Stomach (tissue), 9 donors: Measurements from ENCODE around the gene HLA-DOA. TPM values are rescaled to one million over a fixed set of nuclear protein-coding genes. Genes with fewer than 3 reads are reported as not detected.

Experiments used
- DNase-seq, 2 donors: peaks; one replicate each; pipeline versions ENCODE4 v3.0.0 to v3.0.0-alpha.2; 2013 to 2019
- H3K27ac ChIP-seq, 5 donors: fragments of 200-600 bp in 4 of 5; sonication (generic) in 4 of 5; one replicate each; pipeline ENCODE4 v1.5.1; 2013 to 2019; ENCODE audit warnings: mild to moderate bottlenecking in 1 of 5, moderate library complexity in 1 of 5
- H3K27me3 ChIP-seq, 3 donors: fragments of 200-600 bp; sonication (generic); one replicate each; pipeline ENCODE4 v1.5.1; 2017 to 2019; ENCODE audit warnings: mixed run types in 1 of 3
- H3K36me3 ChIP-seq, 4 donors: fragments of 200-600 bp; sonication (generic); 1 replicate in 3 of 4; 2 replicates in 1 of 4; pipeline ENCODE4 v1.5.1; 2016 to 2019
- H3K4me1 ChIP-seq, 4 donors: fragments of 200-600 bp; sonication (generic); one replicate each; pipeline ENCODE4 v1.5.1; 2016 to 2019
- H3K4me3 ChIP-seq, 4 donors: fragments of 200-600 bp; sonication (generic) in 3 of 4; one replicate each; pipeline ENCODE4 v1.5.1; 2016 to 2019; ENCODE audit warnings: mild to moderate bottlenecking in 1 of 4
- H3K9me3 ChIP-seq, 4 donors: fragments of 200-600 bp; sonication (generic); one replicate each; pipeline ENCODE4 v1.5.1; 2016 to 2019
- CTCF ChIP-seq, 7 experiments: fragments of 450-650 bp in 4 of 7; fragments of 200-600 bp in 3 of 7; sonication (generic) in 3 of 7; IDR thresholded peaks; one replicate each; pipeline ENCODE4 v1.5.1; 2016 to 2019; ENCODE audit warnings: antibody characterized with exemption in 7 of 7, control low read depth in 2 of 7, mild to moderate bottlenecking in 1 of 7
- EP300 ChIP-seq: sonication (generic); formaldehyde crosslinking; IDR thresholded peaks from one replicate; pipeline ENCODE4 v1.6.1; 2017; ENCODE audit warnings: antibody characterized with exemption
- POLR2A ChIP-seq, 4 donors: fragments of 450-650 bp; IDR thresholded peaks; one replicate each; pipeline ENCODE4 v1.6.1; 2016; ENCODE audit warnings: antibody characterized with exemption in 4 of 4, control low read depth in 2 of 4, mild to moderate bottlenecking in 1 of 4, moderate library complexity in 1 of 4
- POLR2AphosphoS5 ChIP-seq, 3 donors: sonication (generic); formaldehyde crosslinking; IDR thresholded peaks; one replicate each; pipeline ENCODE4 v1.6.1; 2016; ENCODE audit warnings: antibody characterized with exemption in 3 of 3
- WGBS, 5 donors: extraction: QIAGEN DNeasy Blood & Tissue Kit in 3 of 5; methylation state at CpG; one replicate each; pipeline versions ENCODE4 v1.1.5 to v1.1.7; 2013 to 2018; 5-methylcytosine and 5-hydroxymethylcytosine counted together
- intact Hi-C: fragments of 100-400 bp; cut with DNase I; formaldehyde crosslinking; loops from one replicate; pipeline ENCODE4 v1.15.1; 2023; ENCODE audit warnings: low total_unique reads
- polyA plus RNA-seq, 3 donors: library from polyadenylated mRNA; stranded (reverse); fragments of 200-250 nt; gene quantifications; one replicate each; pipeline ENCODE4 v1.2.3, GENCODE V29; 2013
- total RNA-seq, 5 donors: library from RNA; depleted of rRNA; stranded (reverse); fragments of >200 nt; gene quantifications; one replicate each; pipeline versions ENCODE4 v1.1.0 to v1.2.3, GENCODE V29; 2014 to 2016
- donor health status: healthy with polysubstance abuse.
- donor health status: Bipolar disorder and iron deficiency.
- donor health status: healthy.

Gene HLA-DOA
- total and polyA plus RNA-seq, 8 donors, result 0.45 to 3.9 (median 0.92) TPM; not detected in 1

- peaks cover 11 to 19% (median 16%) of the 10 kb centered on the region in 4 donors for H3K36me3 ChIP-seq
- TF ChIP-seq CTCF (IDR thresholded peaks at IDR 0.05) (no peak), POLR2AphosphoS5 (IDR thresholded peaks at IDR 0.05) (peak in 2 of 3 donors; percentile 25 to 26)
- peak overlapping the region; percentile 93 to 100 (median 99) for H3K27ac ChIP-seq
- H3K4me3 ChIP-seq, result peak overlapping the region; percentile 73 to 99 (median 88)
- no peaks in the 10 kb centered on the region for H3K9me3 ChIP-seq
- DNase-seq, result peak; percentile 61 to 92
- WGBS, 5 donors, result 0 to 1% (median 0%) methylated on average over 20 to 40 of the region's 40 CpGs
- H3K27me3 ChIP-seq, result no peaks in the 10 kb centered on the region
- peaks cover 19 to 34% (median 20%) of the 10 kb centered on the region in 4 donors for H3K4me1 ChIP-seq
- intact Hi-C loops, result no loop called here
Observed at GRCh38 chr6:32968867-32969684, 40.3 kb downstream of the HLA-DOA start.

- WGBS, 5 donors, result 0% methylated on average over 14 to 62 of the region's 62 CpGs
Observed at GRCh38 chr6:32968093-32968866, 41.1 kb downstream of the HLA-DOA start, which contains the start of gene BRD2. Gene BRD2 (plus strand): TSS chr6:32968594. CDS start chr6:32972899, 4,305 bp downstream.

GRCh38 chr6:32967151-32968091 is 42.0 kb downstream of the HLA-DOA start:
- H3K27ac ChIP-seq, result peak overlapping the region; percentile 93 to 100 (median 99)
- peak in 1 of 2 donors; percentile 81 for DNase-seq
- no peaks in the 10 kb centered on the region for H3K27me3 ChIP-seq
- TF ChIP-seq POLR2AphosphoS5 (IDR thresholded peaks at IDR 0.05) (peak in 2 of 3 donors; percentile 9 to 11), POLR2A (IDR thresholded peaks at IDR 0.05) (no peak), EP300 (no peak), CTCF (IDR thresholded peaks at IDR 0.05) (peak in 5 of 7 experiments; percentile 11 to 52 (median 34))
- WGBS, 5 donors, result 2 to 5% (median 3%) methylated on average over 16 of the region's 16 CpGs
- no peaks in the 10 kb centered on the region for H3K9me3 ChIP-seq
- peaks cover 19 to 36% (median 19%) of the 10 kb centered on the region in 4 donors for H3K4me1 ChIP-seq
- intact Hi-C loops, result no loop called here
- peak overlapping the region; percentile 73 to 99 (median 88) for H3K4me3 ChIP-seq
- peaks cover 2 to 3% (median 3%) of the 10 kb centered on the region in 4 donors for H3K36me3 ChIP-seq

More at GRCh38 chr6:32968093-32968866, 41.1 kb downstream of the HLA-DOA start, which contains the start of gene BRD2:
- DNase-seq, result peak; percentile 96 to 99
- peaks cover 11% of the 10 kb centered on the region in 4 donors for H3K36me3 ChIP-seq
- no peaks in the 10 kb centered on the region for H3K27me3 ChIP-seq
- H3K9me3 ChIP-seq, result no peaks in the 10 kb centered on the region
- H3K27ac ChIP-seq, result peak within 1 kb of the TSS; percentile 93 to 100 (median 99)
- TF ChIP-seq CTCF (IDR thresholded peaks at IDR 0.05) (no peak), POLR2A (IDR thresholded peaks at IDR 0.05) (peak in 2 of 4 donors; percentile 77 to 78), POLR2AphosphoS5 (IDR thresholded peaks at IDR 0.05) (peak; percentile 90 to 97 (median 93)), EP300 (no peak)
- peak within 1 kb of the TSS; percentile 73 to 99 (median 88) for H3K4me3 ChIP-seq
- intact Hi-C loops, result no loop called here
- peaks cover 19 to 36% (median 19%) of the 10 kb centered on the region in 4 donors for H3K4me1 ChIP-seq
